HepG2 (cell line): ENCODE data around the gene SMG5. TPM values are rescaled to one million over a fixed set of nuclear protein-coding genes. Genes with fewer than 3 reads are reported as not detected.
A peak's percentile ranks its signal among the peaks of the same experiment; 100 is the strongest.

ENCODE experiments used
- AGO1 ChIP-seq: fragments of 200-400 bp; formaldehyde crosslinking; IDR thresholded peaks from 2 replicates; pipeline ENCODE4 v1.6.1; 2017; ENCODE audit warnings: mild to moderate bottlenecking, low read depth, low read length, moderate library complexity; ENCODE audit not compliant: poor library complexity, severe bottlenecking
- GATAD1 ChIP-seq: IDR thresholded peaks from 2 replicates; pipeline ENCODE4 v1.6.1; 2016; ENCODE audit warnings: missing genetic modification reagents, missing compliant biosample characterization
- HBP1 ChIP-seq: IDR thresholded peaks from 2 replicates; pipeline ENCODE4 v1.6.1; 2016; ENCODE audit warnings: low read depth, control low read depth
- HOXA9 ChIP-seq: sonication (generic); formaldehyde crosslinking; IDR thresholded peaks from 2 replicates; pipeline ENCODE4 v1.8.1; 2022; ENCODE audit warnings: missing genetic modification reagents, mild to moderate bottlenecking, moderate library complexity, borderline replicate concordance
- PTBP1 ChIP-seq: fragments of 200-400 bp; formaldehyde crosslinking; IDR thresholded peaks from 2 replicates; pipeline ENCODE4 v1.6.1; 2018; ENCODE audit warnings: low read length, low read depth; ENCODE audit not compliant: poor library complexity, severe bottlenecking
- SNRNP70 ChIP-seq: fragments of 200-400 bp; formaldehyde crosslinking; IDR thresholded peaks from 2 replicates; pipeline ENCODE4 v1.6.1; 2017; ENCODE audit warnings: mild to moderate bottlenecking, low read depth, low read length, moderate library complexity
- TOE1 ChIP-seq: sonication (generic); formaldehyde crosslinking; IDR thresholded peaks from 2 replicates; pipeline ENCODE4 v1.4.0; 2020; ENCODE audit warnings: mild to moderate bottlenecking, missing genetic modification reagents
- ZC3H4 ChIP-seq: sonication (generic); formaldehyde crosslinking; IDR thresholded peaks from 2 replicates; pipeline ENCODE4 v1.4.0; 2020; ENCODE audit warnings: missing genetic modification reagents, borderline replicate concordance
- ZNF160 ChIP-seq: sonication (generic); formaldehyde crosslinking; IDR thresholded peaks from 2 replicates; pipeline ENCODE4 v1.8.0; 2022; ENCODE audit warnings: mild to moderate bottlenecking, inconsistent platforms, missing genetic modification reagents
- ZNF512B ChIP-seq: sonication (generic); formaldehyde crosslinking; IDR thresholded peaks from 2 replicates; pipeline ENCODE4 v1.5.1; 2020; ENCODE audit warnings: missing genetic modification reagents, mild to moderate bottlenecking, borderline replicate concordance
- ZNF513 ChIP-seq: sonication (generic); formaldehyde crosslinking; conservative IDR thresholded peaks from 2 replicates; pipeline ENCODE4 v1.5.0; 2020; ENCODE audit warnings: missing genetic modification reagents
- ZNF563 ChIP-seq: sonication (generic); formaldehyde crosslinking; IDR thresholded peaks from 2 replicates; pipeline ENCODE4 v1.8.0; 2022; ENCODE audit warnings: mild to moderate bottlenecking, moderate library complexity, missing genetic modification reagents
- ZNF567 ChIP-seq: sonication (generic); formaldehyde crosslinking; IDR thresholded peaks from 2 replicates; pipeline ENCODE4 v1.8.1; 2023; ENCODE audit warnings: mild to moderate bottlenecking, missing genetic modification reagents, borderline replicate concordance
- ZNF724P ChIP-seq: sonication (generic); formaldehyde crosslinking; IDR thresholded peaks from 2 replicates; pipeline ENCODE4 v1.8.0; 2022; ENCODE audit warnings: missing genetic modification reagents, borderline replicate concordance
- polyA plus RNA-seq, 8 experiments: library from polyadenylated mRNA; depleted of rRNA in 3 of 8; stranded (reverse) in 7 of 8; unstranded in 1 of 8; fragments of >200 nt; fragmentation: Illumina TruSeq in 4 of 8; extraction: Trizol in 4 of 8; gene quantifications; 2 replicates each; pipeline versions ENCODE4 v1.2.1 to v1.2.3, GENCODE V29; 2011 to 2016; ENCODE audit warnings: low read depth in 4 of 8, missing spikeins in 1 of 8, mixed read lengths in 1 of 8; ENCODE audit not compliant: insufficient read depth in 1 of 8
- total RNA-seq, 5 experiments: library from RNA; depleted of rRNA; stranded (reverse); fragments of >200 nt; fragmentation: Illumina TruSeq; extraction: Trizol; gene quantifications; 2 replicates each; pipeline ENCODE4 v1.2.3, GENCODE V29; 2016; ENCODE audit warnings: low read depth in 1 of 5
- TF ChIP-seq, protein P1 (sequence below): sonication (generic); formaldehyde crosslinking; IDR thresholded peaks from 2 replicates; pipeline ENCODE4 v1.5.0; 2020; ENCODE audit warnings: missing genetic modification reagents
- TF ChIP-seq, protein P2 (sequence below): sonication (generic); formaldehyde crosslinking; IDR thresholded peaks from 2 replicates; pipeline ENCODE4 v1.5.0; 2020; ENCODE audit warnings: mild to moderate bottlenecking, missing genetic modification reagents, borderline replicate concordance
- TF ChIP-seq, protein P3 (sequence below): sonication (generic); formaldehyde crosslinking; conservative IDR thresholded peaks from 2 replicates; pipeline ENCODE4 v1.8.1; 2023; ENCODE audit warnings: missing genetic modification reagents

Gene SMG5
- total and polyA plus RNA-seq, 2 of the 13 experiments (the other 11 are each of a cell fraction or from before 2014, with no cell fraction given) = 50.5 to 84.0 TPM

DNA sequence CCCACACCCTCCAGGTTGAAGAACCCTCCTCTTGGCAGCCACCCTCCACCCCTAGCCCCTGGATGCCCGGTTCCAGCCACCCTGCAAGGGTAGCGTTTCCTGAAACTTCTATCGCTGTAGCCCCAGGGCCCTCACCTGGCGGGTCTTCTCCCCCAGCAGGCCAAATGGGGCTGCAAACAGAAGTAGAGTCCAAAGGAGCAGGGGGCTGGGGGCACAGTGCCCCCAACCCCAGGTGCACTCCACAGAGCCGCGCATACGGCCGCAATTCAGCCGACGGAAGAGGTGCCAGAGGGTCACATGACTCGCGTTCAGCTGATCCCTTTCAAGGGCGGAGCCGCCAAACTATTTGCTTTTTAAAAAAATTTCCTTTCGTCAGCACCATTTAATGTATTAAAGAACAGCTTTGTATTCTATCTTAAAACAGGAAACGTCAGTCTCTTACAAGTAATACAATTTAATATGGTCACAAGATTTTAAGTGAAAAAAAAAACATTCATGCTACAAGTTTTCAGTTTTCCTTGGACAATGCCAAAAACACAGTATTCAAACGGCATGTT lies 12.8 kb upstream of the SMG5 start, which contains the start of gene GLMP (continued):
- TF ChIP-seq HBP1 (CRISPR knock-in tag) (no peak), ZNF563 (CRISPR knock-in tag) (no peak), HOXA9 (no peak), ZC3H4 (CRISPR knock-in tag) (no peak), AGO1 (no peak), GATAD1 (CRISPR knock-in tag) (peak; percentile 92), ZNF512B (CRISPR knock-in tag) (no peak), ZNF513 (CRISPR knock-in tag) (0 out of 2 replicates have a peak, but pooled peaks have one; percentile 55), TOE1 (CRISPR knock-in tag) (no peak), ZNF160 (no peak), ZNF724P (CRISPR knock-in tag) (no peak), PTBP1 (no peak), ZNF567 (CRISPR knock-in tag) (no peak), SNRNP70 (no peak)
- TF ChIP-seq, protein P1, sequence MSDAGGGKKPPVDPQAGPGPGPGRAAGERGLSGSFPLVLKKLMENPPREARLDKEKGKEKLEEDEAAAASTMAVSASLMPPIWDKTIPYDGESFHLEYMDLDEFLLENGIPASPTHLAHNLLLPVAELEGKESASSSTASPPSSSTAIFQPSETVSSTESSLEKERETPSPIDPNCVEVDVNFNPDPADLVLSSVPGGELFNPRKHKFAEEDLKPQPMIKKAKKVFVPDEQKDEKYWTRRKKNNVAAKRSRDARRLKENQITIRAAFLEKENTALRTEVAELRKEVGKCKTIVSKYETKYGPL = no peak
- TF ChIP-seq, protein P2, sequence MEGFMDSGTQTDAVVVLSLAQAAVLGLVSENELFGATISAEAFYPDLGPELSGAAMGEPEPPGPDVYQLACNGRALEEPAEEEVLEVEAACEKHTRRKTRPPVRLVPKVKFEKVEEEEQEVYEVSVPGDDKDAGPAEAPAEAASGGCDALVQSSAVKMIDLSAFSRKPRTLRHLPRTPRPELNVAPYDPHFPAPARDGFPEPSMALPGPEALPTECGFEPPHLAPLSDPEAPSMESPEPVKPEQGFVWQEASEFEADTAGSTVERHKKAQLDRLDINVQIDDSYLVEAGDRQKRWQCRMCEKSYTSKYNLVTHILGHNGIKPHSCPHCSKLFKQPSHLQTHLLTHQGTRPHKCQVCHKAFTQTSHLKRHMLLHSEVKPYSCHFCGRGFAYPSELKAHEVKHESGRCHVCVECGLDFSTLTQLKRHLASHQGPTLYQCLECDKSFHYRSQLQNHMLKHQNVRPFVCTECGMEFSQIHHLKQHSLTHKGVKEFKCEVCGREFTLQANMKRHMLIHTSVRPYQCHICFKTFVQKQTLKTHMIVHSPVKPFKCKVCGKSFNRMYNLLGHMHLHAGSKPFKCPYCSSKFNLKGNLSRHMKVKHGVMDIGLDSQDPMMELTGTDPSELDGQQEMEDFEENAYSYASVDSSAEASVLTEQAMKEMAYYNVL (CRISPR knock-in tag) = no peak
- TF ChIP-seq, protein P3, sequence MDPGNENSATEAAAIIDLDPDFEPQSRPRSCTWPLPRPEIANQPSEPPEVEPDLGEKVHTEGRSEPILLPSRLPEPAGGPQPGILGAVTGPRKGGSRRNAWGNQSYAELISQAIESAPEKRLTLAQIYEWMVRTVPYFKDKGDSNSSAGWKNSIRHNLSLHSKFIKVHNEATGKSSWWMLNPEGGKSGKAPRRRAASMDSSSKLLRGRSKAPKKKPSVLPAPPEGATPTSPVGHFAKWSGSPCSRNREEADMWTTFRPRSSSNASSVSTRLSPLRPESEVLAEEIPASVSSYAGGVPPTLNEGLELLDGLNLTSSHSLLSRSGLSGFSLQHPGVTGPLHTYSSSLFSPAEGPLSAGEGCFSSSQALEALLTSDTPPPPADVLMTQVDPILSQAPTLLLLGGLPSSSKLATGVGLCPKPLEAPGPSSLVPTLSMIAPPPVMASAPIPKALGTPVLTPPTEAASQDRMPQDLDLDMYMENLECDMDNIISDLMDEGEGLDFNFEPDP (CRISPR knock-in tag) = no peak
